H1 (cell line): ENCODE measurements around the gene HAO2. TPM values are rescaled to one million over a fixed set of nuclear protein-coding genes. Genes with fewer than 3 reads are reported as not detected.

Source experiments
- CTCF ChIA-PET: fragments of 300-600 bp; sonication (Branson Sonifier 250); formaldehyde crosslinking; loops from one replicate; lab custom pipeline; 2021; ENCODE audit not compliant: partially characterized antibody; lab: Charles Lee
- POLR2A ChIA-PET: fragments of 300-600 bp; sonication (Branson Sonifier 250); formaldehyde crosslinking; loops from one replicate; lab custom pipeline; 2021; ENCODE audit warnings: inconsistent platforms; ENCODE audit not compliant: partially characterized antibody; lab: Charles Lee
- DNase-seq, 2 experiments: peaks; one replicate each; pipeline versions ENCODE4 v3.0.0 to v3.0.0-alpha.2; 2010 to 2022; ENCODE audit warnings: low spot score in 2 of 2, low read depth in 1 of 2, mixed read lengths in 1 of 2
- FAIRE-seq: peaks from 2 replicates; lab custom pipeline; 2011; peaks lifted over from hg19 to GRCh38; lab: Jason Lieb, UNC
- H2AFZ ChIP-seq: 2 replicates; pipeline ENCODE4 v1.8.1; 2012; ENCODE audit warnings: low read length, inconsistent platforms
- H2AK5ac ChIP-seq: 2 replicates; pipeline ENCODE4 v1.6.1; 2013; ENCODE audit warnings: low read depth, low read length
- H2BK120ac ChIP-seq: replicated peaks from 2 replicates; pipeline ENCODE3; 2013; ENCODE audit warnings: low read depth, low read length, inconsistent platforms
- H2BK12ac ChIP-seq: 2 replicates; pipeline ENCODE4 v1.6.1; 2013; ENCODE audit warnings: low read depth, low read length
- H2BK15ac ChIP-seq: 2 replicates; pipeline ENCODE4 v1.6.1; 2013; ENCODE audit warnings: low read length
- H2BK20ac ChIP-seq: 2 replicates; pipeline ENCODE4 v1.6.1; 2013; ENCODE audit warnings: low read length
- H2BK5ac ChIP-seq: 2 replicates; pipeline ENCODE4 v1.6.1; 2013; ENCODE audit warnings: low read depth, low read length
- H3K14ac ChIP-seq: 2 replicates; pipeline ENCODE4 v1.6.1; 2013; ENCODE audit warnings: inconsistent platforms; ENCODE audit not compliant: insufficient read length
- H3K18ac ChIP-seq: 2 replicates; pipeline ENCODE4 v1.6.1; 2013; ENCODE audit warnings: low read length; ENCODE audit errors: extremely low read depth
- H3K23ac ChIP-seq: 2 replicates; pipeline ENCODE4 v1.6.1; 2013; ENCODE audit warnings: inconsistent platforms; ENCODE audit not compliant: insufficient read length
- H3K23me2 ChIP-seq: 2 replicates; pipeline ENCODE4 v1.6.1; 2013; ENCODE audit warnings: low read depth, low read length
- H3K27ac ChIP-seq: 2 replicates; pipeline ENCODE4 v1.6.1; 2011; ENCODE audit warnings: low read depth, low read length, inconsistent platforms
- H3K27me3 ChIP-seq, 4 experiments: replicated peaks in 1 of 4; 1 replicate in 1 of 4; 2 replicates in 3 of 4; pipeline versions ENCODE4 v1.6.1 to v1.8.1; 2011 to 2013; ENCODE audit warnings: low read length in 3 of 4, mild to moderate bottlenecking in 3 of 4, inconsistent platforms in 2 of 4, mixed read lengths in 2 of 4, moderate library complexity in 1 of 4; ENCODE audit not compliant: control insufficient read depth in 3 of 4, insufficient read depth in 3 of 4; ENCODE audit errors: extremely low read depth in 1 of 4
- H3K36me3 ChIP-seq, 4 experiments: 2 replicates each; pipeline versions ENCODE4 v1.6.1 to v1.8.1; 2011 to 2013; ENCODE audit warnings: mild to moderate bottlenecking in 4 of 4, low read length in 3 of 4, moderate library complexity in 2 of 4, control low read depth in 1 of 4, inconsistent platforms in 1 of 4; ENCODE audit not compliant: insufficient read depth in 4 of 4, control insufficient read depth in 2 of 4
- H3K4ac ChIP-seq: replicated peaks from 2 replicates; pipeline ENCODE3; 2013; ENCODE audit warnings: low read length, low read depth, mixed read lengths, inconsistent platforms; ENCODE audit not compliant: insufficient read length
- H3K4me1 ChIP-seq, 4 experiments: replicated peaks in 1 of 4; 1 replicate in 1 of 4; 2 replicates in 3 of 4; pipeline versions ENCODE4 v1.6.1 to v1.8.1; 2011 to 2013; ENCODE audit warnings: low read length in 3 of 4, inconsistent platforms in 2 of 4, mixed read lengths in 1 of 4; ENCODE audit not compliant: insufficient read depth in 4 of 4, control insufficient read depth in 3 of 4
- H3K4me2 ChIP-seq, 2 experiments: 2 replicates each; pipeline versions ENCODE4 v1.6.1 to v1.8.1; 2011 to 2013; ENCODE audit warnings: low read depth in 2 of 2, low read length in 2 of 2, control low read depth in 1 of 2, inconsistent platforms in 1 of 2, mild to moderate bottlenecking in 1 of 2; ENCODE audit not compliant: insufficient read depth in 1 of 2
- H3K4me3 ChIP-seq, 4 experiments: fragments of 200-600, 300-600 bp in 1 of 4; sonication (generic), shearing (Covaris generic), sonication (Bioruptor Twin) in 1 of 4; 2 replicates each; pipeline versions ENCODE4 v1.5.1 to v1.8.1; 2011 to 2016; ENCODE audit warnings: low read length in 4 of 4, low read depth in 3 of 4, control low read depth in 2 of 4, inconsistent platforms in 2 of 4, mild to moderate bottlenecking in 2 of 4, mixed read lengths in 1 of 4, moderate library complexity in 1 of 4; ENCODE audit not compliant: insufficient read depth in 2 of 4; ENCODE audit errors: extremely low read depth in 1 of 4
- H3K56ac ChIP-seq: replicated peaks from 2 replicates; pipeline ENCODE3; 2013; ENCODE audit warnings: low read depth, mild to moderate bottlenecking, mixed read lengths, low read length, inconsistent platforms; ENCODE audit not compliant: insufficient read length
- H3K79me1 ChIP-seq: 2 replicates; pipeline ENCODE4 v1.6.1; 2013; ENCODE audit warnings: low read depth, low read length, control low read depth
- H3K79me2 ChIP-seq, 2 experiments: 2 replicates each; pipeline versions ENCODE4 v1.6.1 to v1.8.1; 2012 to 2013; ENCODE audit warnings: low read length in 2 of 2, mild to moderate bottlenecking in 2 of 2, inconsistent platforms in 1 of 2; ENCODE audit not compliant: insufficient read depth in 2 of 2, control insufficient read depth in 1 of 2
- H3K9ac ChIP-seq, 4 experiments: replicated peaks in 1 of 4; 1 replicate in 1 of 4; 2 replicates in 3 of 4; pipeline versions ENCODE4 v1.6.1 to v1.8.1; 2011 to 2013; ENCODE audit warnings: low read depth in 3 of 4, low read length in 3 of 4, control low read depth in 2 of 4, mild to moderate bottlenecking in 2 of 4, moderate library complexity in 2 of 4, inconsistent platforms in 1 of 4; ENCODE audit errors: extremely low read depth in 1 of 4
- H3K9me3 ChIP-seq, 2 experiments: 2 replicates each; pipeline versions ENCODE4 v1.6.1 to v1.8.1; 2012 to 2013; ENCODE audit warnings: mild to moderate bottlenecking in 2 of 2, moderate library complexity in 2 of 2, control low read depth in 1 of 2, inconsistent platforms in 1 of 2, low read depth in 1 of 2, low read length in 1 of 2, mixed read lengths in 1 of 2; ENCODE audit not compliant: insufficient read depth in 2 of 2
- H4K20me1 ChIP-seq, 2 experiments: replicated peaks in 1 of 2; 2 replicates each; pipeline versions ENCODE3 to v1.8.1; 2011 to 2013; ENCODE audit warnings: inconsistent platforms in 2 of 2, low read length in 2 of 2, mild to moderate bottlenecking in 1 of 2; ENCODE audit not compliant: insufficient read depth in 2 of 2, control insufficient read depth in 1 of 2
- H4K5ac ChIP-seq: 2 replicates; pipeline ENCODE4 v1.6.1; 2013; ENCODE audit warnings: low read length, low read depth, mixed read lengths, inconsistent platforms; ENCODE audit not compliant: insufficient read length
- H4K8ac ChIP-seq: 2 replicates; pipeline ENCODE4 v1.8.0; 2013; ENCODE audit warnings: mild to moderate bottlenecking, moderate library complexity, low read length, inconsistent platforms; ENCODE audit not compliant: insufficient read depth; ENCODE audit errors: extremely low read depth
- H4K91ac ChIP-seq: replicated peaks from 2 replicates; pipeline ENCODE3; 2013; ENCODE audit warnings: low read length, mixed read lengths, inconsistent platforms; ENCODE audit not compliant: insufficient read length
- CREB1 ChIP-seq: IDR thresholded peaks from 2 replicates; pipeline ENCODE4 v1.6.1; 2012; ENCODE audit warnings: inconsistent platforms
- CTBP2 ChIP-seq: IDR thresholded peaks from 2 replicates; pipeline ENCODE4 v1.7.0; 2011; ENCODE audit warnings: borderline replicate concordance, mild to moderate bottlenecking, moderate library complexity, mixed read lengths, low read length; ENCODE audit not compliant: insufficient read depth, insufficient read length
- EZH2 ChIP-seq: fragments of 200-600 bp; sonication (generic); IDR thresholded peaks from 2 replicates; pipeline ENCODE4 v1.7.1; 2012; ENCODE audit warnings: low read depth, mild to moderate bottlenecking, moderate library complexity, low read length, inconsistent platforms; ENCODE audit not compliant: severe bottlenecking
- HDAC2 ChIP-seq, 2 experiments: fragments of 300-600 bp in 1 of 2; sonication (generic) in 1 of 2; IDR thresholded peaks; 2 replicates each; pipeline ENCODE4 v1.6.1; 2011 to 2012; ENCODE audit warnings: low read depth in 2 of 2, low read length in 2 of 2, mild to moderate bottlenecking in 2 of 2, moderate library complexity in 2 of 2, borderline replicate concordance in 1 of 2, inconsistent platforms in 1 of 2
- JUND ChIP-seq: IDR thresholded peaks from 2 replicates; pipeline ENCODE4 v1.6.1; 2011; ENCODE audit warnings: mild to moderate bottlenecking, improper control_type of control experiment, low read length
- KDM4A ChIP-seq: IDR thresholded peaks from one replicate; pipeline ENCODE4 v1.7.1; 2012; ENCODE audit warnings: low read depth, mild to moderate bottlenecking, moderate library complexity, low read length, inconsistent platforms; ENCODE audit not compliant: severe bottlenecking
- NRF1 ChIP-seq: IDR thresholded peaks from 2 replicates; pipeline ENCODE4 v1.6.1; 2011; ENCODE audit warnings: mild to moderate bottlenecking, low read depth, low read length, improper control_type of control experiment
- POLR2A ChIP-seq, 2 experiments: IDR thresholded peaks; 1 replicate in 1 of 2; 2 replicates in 1 of 2; pipeline ENCODE4 v1.6.1; 2011; ENCODE audit warnings: low read depth in 2 of 2, low read length in 2 of 2, mild to moderate bottlenecking in 2 of 2; ENCODE audit errors: control extremely low read depth in 1 of 2
- RBBP5 ChIP-seq: IDR thresholded peaks from 2 replicates; pipeline ENCODE4 v1.7.1; 2012; ENCODE audit warnings: low read depth, mild to moderate bottlenecking, inconsistent platforms, low read length, moderate library complexity, borderline replicate concordance
- TCF12 ChIP-seq: IDR thresholded peaks from 2 replicates; pipeline ENCODE4 v1.6.1; 2011; ENCODE audit warnings: low read depth, mild to moderate bottlenecking, low read length
- TEAD4 ChIP-seq: IDR thresholded peaks from 2 replicates; pipeline ENCODE4 v1.6.1; 2012; ENCODE audit warnings: low read depth, low read length, inconsistent platforms, mixed read lengths
- WGBS, 2 experiments: shearing (Covaris generic) in 1 of 2; methylation state at CpG; one replicate each; pipeline versions ENCODE4 v1.1.6 to v1.1.7; 2013 to 2015; ENCODE audit warnings: low lambda C conversion rate in 2 of 2, mixed read lengths in 2 of 2, inconsistent platforms in 1 of 2, low coverage in 1 of 2, missing lambda C conversion rate in 1 of 2; ENCODE audit not compliant: insufficient replicate concordance in 2 of 2, insufficient coverage in 1 of 2, insufficient read length in 1 of 2; ENCODE audit errors: extremely low coverage in 1 of 2, missing lambda C conversion rate in 1 of 2; 5-methylcytosine and 5-hydroxymethylcytosine counted together
- polyA plus RNA-seq, 7 experiments: library from polyadenylated mRNA; depleted of rRNA in 3 of 7; stranded (reverse) in 5 of 7; unstranded in 2 of 7; fragments of >200 nt in 5 of 7; fragments of 200-250 nt in 2 of 7; gene quantifications; 1 replicate in 5 of 7; 2 replicates in 1 of 7; 4 replicates in 1 of 7; pipeline versions ENCODE4 v1.2.1 to v1.2.3, GENCODE V29; 2011 to 2013; ENCODE audit warnings: missing spikeins in 2 of 7, mixed read lengths in 2 of 7
- total RNA-seq: library from RNA; stranded (reverse); fragmentation: NEBNext Ultra II Directional; extraction: Animal tissue kit (Norgen Biotek cat#: 25700); gene quantifications from 2 replicates; pipeline ENCODE4 v1.2.1, GENCODE V29; 2021
- TF ChIP-seq, protein P1 (sequence below): IDR thresholded peaks from 2 replicates; pipeline ENCODE4 v1.6.1; 2012; ENCODE audit warnings: low read length, inconsistent platforms
- TF ChIP-seq, protein P2 (sequence below): IDR thresholded peaks from 2 replicates; pipeline ENCODE4 v1.6.1; 2012; ENCODE audit warnings: inconsistent platforms

Gene HAO2
- total and polyA plus RNA-seq, 2 of the 8 experiments (the other 6 are each of a cell fraction or from before 2014, with no cell fraction given): not detected

DNA sequence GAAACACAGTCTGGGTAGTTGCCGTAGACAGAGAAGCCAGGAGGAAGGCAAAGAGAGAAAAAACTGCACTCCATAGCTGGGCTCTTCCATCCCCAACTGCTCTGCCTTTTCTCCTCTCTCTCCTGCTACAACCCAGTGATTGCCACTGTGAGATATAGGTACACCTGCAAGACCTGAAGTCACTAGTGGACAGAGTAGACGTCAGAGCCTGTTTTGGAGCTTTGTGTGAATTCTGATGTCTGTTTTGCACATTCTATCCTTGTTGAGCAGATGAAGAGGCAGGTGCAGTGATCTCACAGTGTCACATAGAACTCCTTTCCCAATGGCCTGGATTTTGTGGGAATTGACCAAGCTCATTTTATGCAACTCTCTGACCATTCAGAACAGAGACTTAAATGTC, 2.2 kb downstream of the HAO2 start:
- ChIA-PET CTCF (interaction anchor here (0.7 to 14.2 kb wide), 16 partner anchors 9 to 201 kb away, joined by 3 to 368 read pairs (median 4); no protein-coding TSS in a partner anchor), POLR2A (no interaction called here)
- no peak overlapping the region for H2BK5ac ChIP-seq
- no peaks in the 10 kb centered on the region for H3K23me2 ChIP-seq
- no peak overlapping the region for H3K27ac ChIP-seq
- no peaks in the 10 kb centered on the region for H3K79me2 ChIP-seq
- no peaks in the 10 kb centered on the region; a peak in 1 of 7 replicates for H3K27me3 ChIP-seq
- no peak overlapping the region for H3K18ac ChIP-seq
- no peak overlapping the region for H2AK5ac ChIP-seq
- no peak overlapping the region for H3K4ac ChIP-seq
- H3K79me1 ChIP-seq: no peaks in the 10 kb centered on the region
- no peak overlapping the region for H3K56ac ChIP-seq
- no peaks in the 10 kb centered on the region; a peak in 1 of 8 replicates for H3K36me3 ChIP-seq
- H3K14ac ChIP-seq: no peak overlapping the region
- H3K23ac ChIP-seq: no peak overlapping the region
- H2BK120ac ChIP-seq: no peak overlapping the region
- no peaks in the 10 kb centered on the region for H3K9me3 ChIP-seq
- H4K5ac ChIP-seq: no peak overlapping the region
- H4K91ac ChIP-seq: no peak overlapping the region
- FAIRE-seq (no peak), DNase-seq (no peak)
- H3K4me3 ChIP-seq: no peak overlapping the region
- no peak overlapping the region for H2AFZ ChIP-seq
- WGBS, 2 experiments: 94% methylated on average over 2 of the region's 2 CpGs; no CpG with 5 or more reads in 1 of the 2 experiments
- H2BK12ac ChIP-seq: no peak overlapping the region
- no peak overlapping the region for H3K9ac ChIP-seq
- H4K20me1 ChIP-seq: no peaks in the 10 kb centered on the region
- no peak overlapping the region for H2BK20ac ChIP-seq
- peaks cover 0 to 3% (median 0%) of the 10 kb centered on the region in 4 experiments; a peak in 2 of 7 replicates for H3K4me1 ChIP-seq
- H3K4me2 ChIP-seq: no peak overlapping the region
- H2BK15ac ChIP-seq: no peak overlapping the region
- no peak overlapping the region for H4K8ac ChIP-seq
- TF ChIP-seq, protein P1, sequence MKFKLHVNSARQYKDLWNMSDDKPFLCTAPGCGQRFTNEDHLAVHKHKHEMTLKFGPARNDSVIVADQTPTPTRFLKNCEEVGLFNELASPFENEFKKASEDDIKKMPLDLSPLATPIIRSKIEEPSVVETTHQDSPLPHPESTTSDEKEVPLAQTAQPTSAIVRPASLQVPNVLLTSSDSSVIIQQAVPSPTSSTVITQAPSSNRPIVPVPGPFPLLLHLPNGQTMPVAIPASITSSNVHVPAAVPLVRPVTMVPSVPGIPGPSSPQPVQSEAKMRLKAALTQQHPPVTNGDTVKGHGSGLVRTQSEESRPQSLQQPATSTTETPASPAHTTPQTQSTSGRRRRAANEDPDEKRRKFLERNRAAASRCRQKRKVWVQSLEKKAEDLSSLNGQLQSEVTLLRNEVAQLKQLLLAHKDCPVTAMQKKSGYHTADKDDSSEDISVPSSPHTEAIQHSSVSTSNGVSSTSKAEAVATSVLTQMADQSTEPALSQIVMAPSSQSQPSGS: no peak
- TF ChIP-seq KDM4A: no peak
- TF ChIP-seq CREB1: no peak
- no peak for TF ChIP-seq POLR2A (IDR thresholded peaks at IDR 0.05; ENCODE audit: control extremely low read depth in 1 of 2, low read depth in 2 of 2, low read length in 2 of 2)
- no peak for TF ChIP-seq HDAC2 (IDR thresholded peaks at IDR 0.05; ENCODE audit: borderline replicate concordance in 1 of 2, low read depth in 2 of 2, low read length in 2 of 2)
- TF ChIP-seq RBBP5: no peak
- no peak for TF ChIP-seq NRF1
- TF ChIP-seq EZH2: no peak
- TF ChIP-seq, protein P2, sequence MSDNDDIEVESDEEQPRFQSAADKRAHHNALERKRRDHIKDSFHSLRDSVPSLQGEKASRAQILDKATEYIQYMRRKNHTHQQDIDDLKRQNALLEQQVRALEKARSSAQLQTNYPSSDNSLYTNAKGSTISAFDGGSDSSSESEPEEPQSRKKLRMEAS: no peak
- TF ChIP-seq TEAD4: no peak
- no peak for TF ChIP-seq CTBP2
- TF ChIP-seq TCF12: no peak
- TF ChIP-seq JUND: no peak
